Measurements from ENCODE around the gene PACSIN2. TPM values are rescaled to one million over a fixed set of nuclear protein-coding genes. Genes with fewer than 3 reads are reported as not detected.

Gene PACSIN2
- total RNA-seq, 1 donor from 2014 or later, result 93.7 TPM

DNA sequence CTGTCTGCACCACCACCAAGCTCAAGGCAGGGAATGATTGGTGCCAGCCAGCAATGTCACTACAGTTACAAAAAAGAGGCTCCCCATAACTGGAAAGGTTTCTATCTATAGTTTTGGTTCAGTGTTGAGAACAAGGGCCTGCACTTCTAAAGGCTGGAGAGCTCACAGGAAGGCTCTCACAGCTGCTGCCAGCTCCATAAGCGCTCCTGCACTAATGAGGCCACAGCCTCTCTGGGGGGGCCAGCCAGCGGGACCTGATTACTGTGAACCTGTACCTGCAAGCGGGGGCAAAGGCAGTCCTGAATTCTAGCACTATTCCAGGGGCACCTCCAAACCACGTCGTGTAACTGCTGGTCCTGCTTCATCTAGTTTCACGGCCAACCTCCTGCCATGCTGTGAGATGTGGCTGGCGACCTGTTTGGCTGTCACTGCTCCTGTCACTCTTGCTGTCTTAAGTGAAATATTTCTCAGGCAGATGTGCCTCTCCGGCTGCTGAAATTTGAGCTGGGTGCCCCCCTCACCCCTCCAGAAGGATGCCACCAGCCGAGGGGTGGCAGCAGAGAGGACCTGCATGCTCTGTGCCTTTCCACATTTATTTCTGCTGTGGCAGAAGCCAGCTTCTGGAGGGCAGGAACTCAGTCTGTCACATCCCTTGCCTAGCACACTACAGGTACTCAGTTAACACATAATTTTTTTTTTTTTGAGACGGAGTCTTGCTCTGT, 104.6 kb downstream of the PACSIN2 start:
- no peak for TF ChIP-seq CTCF (IDR thresholded peaks at IDR 0.05; ENCODE audit: unreplicated experiment)
- DNase-seq (ENCODE audit: low spot score), result no peak

GRCh38 chr22:42909363-42910058, 105.4 kb downstream of the PACSIN2 start:
- Mint-ChIP-seq H3K27ac (ENCODE audit: unreplicated experiment) (no peak overlapping the region), H3K4me3 (ENCODE audit: unreplicated experiment) (no peak overlapping the region), H3K27me3 (ENCODE audit: unreplicated experiment) (no peaks in the 10 kb centered on the region), H3K4me1 (ENCODE audit: unreplicated experiment) (peaks cover 54% of the 10 kb centered on the region), H3K9me3 (ENCODE audit: unreplicated experiment) (no peaks in the 10 kb centered on the region), H3K36me3 (ENCODE audit: low read depth, unreplicated experiment) (peaks cover 20% of the 10 kb centered on the region)
- no peak for TF ChIP-seq CTCF (IDR thresholded peaks at IDR 0.05; ENCODE audit: unreplicated experiment)
- no peak for DNase-seq (ENCODE audit: low spot score)

More for the DNA sequence above, 104.6 kb downstream of the PACSIN2 start:
- H3K9me3 Mint-ChIP-seq (ENCODE audit: unreplicated experiment), result no peaks in the 10 kb centered on the region
- no peaks in the 10 kb centered on the region for H3K27me3 Mint-ChIP-seq (ENCODE audit: unreplicated experiment)
- H3K36me3 Mint-ChIP-seq (ENCODE audit: low read depth, unreplicated experiment), result peaks cover 20% of the 10 kb centered on the region
- no peak overlapping the region for H3K27ac Mint-ChIP-seq (ENCODE audit: unreplicated experiment)
- peaks cover 47% of the 10 kb centered on the region for H3K4me1 Mint-ChIP-seq (ENCODE audit: unreplicated experiment)
- no peak overlapping the region for H3K4me3 Mint-ChIP-seq (ENCODE audit: unreplicated experiment)

DNA sequence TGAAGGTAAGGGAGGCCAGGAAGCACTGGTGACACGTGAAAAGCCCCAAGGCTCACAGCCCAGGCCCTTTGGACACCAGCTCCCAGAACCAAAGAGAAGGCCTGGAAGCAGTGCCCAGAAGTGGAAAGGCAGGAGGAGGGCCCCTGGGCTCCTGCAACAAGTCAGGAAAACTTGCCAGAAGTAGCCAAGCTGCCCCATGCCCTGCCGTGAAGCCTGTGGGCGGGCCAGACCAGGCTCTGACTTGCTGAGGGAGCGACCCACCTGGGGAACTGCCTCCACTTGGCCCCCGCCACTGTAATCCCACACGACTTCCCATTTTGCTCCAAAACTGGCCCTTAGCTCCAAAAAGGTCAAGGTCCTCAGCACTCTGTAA, 106.6 kb downstream of the PACSIN2 start:
- no peak for DNase-seq (ENCODE audit: low spot score)
- no peaks in the 10 kb centered on the region for H3K9me3 Mint-ChIP-seq (ENCODE audit: unreplicated experiment)
- peaks cover 20% of the 10 kb centered on the region for H3K36me3 Mint-ChIP-seq (ENCODE audit: low read depth, unreplicated experiment)
- TF ChIP-seq CTCF (IDR thresholded peaks at IDR 0.05; ENCODE audit: unreplicated experiment), result no peak
- no peak overlapping the region for H3K4me3 Mint-ChIP-seq (ENCODE audit: unreplicated experiment)
- peak overlapping the region; percentile 30 for H3K27ac Mint-ChIP-seq (ENCODE audit: unreplicated experiment)
- H3K4me1 Mint-ChIP-seq (ENCODE audit: unreplicated experiment), result peaks cover 63% of the 10 kb centered on the region
- peaks cover 3% of the 10 kb centered on the region for H3K27me3 Mint-ChIP-seq (ENCODE audit: unreplicated experiment)

- Mint-ChIP-seq H3K27me3 (ENCODE audit: unreplicated experiment) (peaks cover 3% of the 10 kb centered on the region), H3K36me3 (ENCODE audit: low read depth, unreplicated experiment) (peaks cover 20% of the 10 kb centered on the region), H3K4me1 (ENCODE audit: unreplicated experiment) (peaks cover 63% of the 10 kb centered on the region), H3K9me3 (ENCODE audit: unreplicated experiment) (no peaks in the 10 kb centered on the region), H3K4me3 (ENCODE audit: unreplicated experiment) (no peak overlapping the region), H3K27ac (ENCODE audit: unreplicated experiment) (no peak overlapping the region)
- no peak for TF ChIP-seq CTCF (IDR thresholded peaks at IDR 0.05; ENCODE audit: unreplicated experiment)
- DNase-seq (ENCODE audit: low spot score), result no peak
Measured at GRCh38 chr22:42907404-42908373, 107.3 kb downstream of the PACSIN2 start.

All from endothelial cell (in vitro differentiated cells).